ENCODE results near the gene CDCA7.
A peak's percentile ranks its signal among the peaks of the same experiment; 100 is the strongest.

CDCA7 gene

GRCh38 chr2:173397539-173397938 is 42.9 kb downstream of the CDCA7 start:
- H3K4me1 ChIP-seq (ENCODE audit: control insufficient read depth in 5 of 5, insufficient read depth in 5 of 5, low read length in 5 of 5) = peaks cover 0 to 6% (median 4%) of the 10 kb centered on the region in 5 donors
- H3K4me3 ChIP-seq (ENCODE audit: low read depth in 1 of 5, low read length in 5 of 5) = no peak overlapping the region
- no peaks in the 10 kb centered on the region for H3K9me3 ChIP-seq (ENCODE audit: control insufficient read depth in 5 of 5, low read length in 5 of 5)
- H3K27ac ChIP-seq (ENCODE audit: low read depth, low read length) = no peak overlapping the region
- no peak overlapping the region for H3K9ac ChIP-seq (ENCODE audit: low read length in 5 of 5)
- peaks cover 14 to 43% (median 18%) of the 10 kb centered on the region in 5 donors for H3K27me3 ChIP-seq (ENCODE audit: control insufficient read depth in 5 of 5, insufficient read depth in 4 of 5, low read length in 5 of 5)
- no peaks in the 10 kb centered on the region for H3K36me3 ChIP-seq (ENCODE audit: control insufficient read depth in 5 of 5, insufficient read depth in 5 of 5, low read length in 5 of 5)

GRCh38 chr2:173399229-173399628 is 44.6 kb downstream of the CDCA7 start:
- Histone ChIP-seq H3K9ac (ENCODE audit: low read length in 5 of 5) (no peak overlapping the region), H3K4me1 (ENCODE audit: control insufficient read depth in 5 of 5, insufficient read depth in 5 of 5, low read length in 5 of 5) (peaks cover 0 to 8% (median 6%) of the 10 kb centered on the region in 5 donors), H3K4me3 (ENCODE audit: low read depth in 1 of 5, low read length in 5 of 5) (no peak overlapping the region), H3K9me3 (ENCODE audit: control insufficient read depth in 5 of 5, low read length in 5 of 5) (no peaks in the 10 kb centered on the region), H3K36me3 (ENCODE audit: control insufficient read depth in 5 of 5, insufficient read depth in 5 of 5, low read length in 5 of 5) (no peaks in the 10 kb centered on the region), H3K27ac (ENCODE audit: low read depth, low read length) (no peak overlapping the region), H3K27me3 (ENCODE audit: control insufficient read depth in 5 of 5, insufficient read depth in 4 of 5, low read length in 5 of 5) (peaks cover 14 to 50% (median 18%) of the 10 kb centered on the region in 5 donors)

- Histone ChIP-seq H3K27ac (ENCODE audit: low read depth, low read length) (no peak overlapping the region), H3K9ac (ENCODE audit: low read length in 5 of 5) (no peak overlapping the region), H3K4me3 (ENCODE audit: low read depth in 1 of 5, low read length in 5 of 5) (no peak overlapping the region), H3K4me1 (ENCODE audit: control insufficient read depth in 5 of 5, insufficient read depth in 5 of 5, low read length in 5 of 5) (peaks cover 0 to 8% (median 6%) of the 10 kb centered on the region in 5 donors), H3K27me3 (ENCODE audit: control insufficient read depth in 5 of 5, insufficient read depth in 4 of 5, low read length in 5 of 5) (peaks cover 14 to 48% (median 18%) of the 10 kb centered on the region in 5 donors), H3K36me3 (ENCODE audit: control insufficient read depth in 5 of 5, insufficient read depth in 5 of 5, low read length in 5 of 5) (no peaks in the 10 kb centered on the region), H3K9me3 (ENCODE audit: control insufficient read depth in 5 of 5, low read length in 5 of 5) (no peaks in the 10 kb centered on the region)
Measured at GRCh38 chr2:173400760-173401159, 46.1 kb downstream of the CDCA7 start.

GRCh38 chr2:173401716-173402326 is 47.1 kb downstream of the CDCA7 start:
- Histone ChIP-seq H3K36me3 (ENCODE audit: control insufficient read depth in 5 of 5, insufficient read depth in 5 of 5, low read length in 5 of 5) (no peaks in the 10 kb centered on the region), H3K27me3 (ENCODE audit: control insufficient read depth in 5 of 5, insufficient read depth in 4 of 5, low read length in 5 of 5) (peaks cover 14 to 55% (median 19%) of the 10 kb centered on the region in 5 donors), H3K9me3 (ENCODE audit: control insufficient read depth in 5 of 5, low read length in 5 of 5) (no peaks in the 10 kb centered on the region), H3K4me3 (ENCODE audit: low read depth in 1 of 5, low read length in 5 of 5) (peak overlapping the region in 3 of 5 donors; percentile 13 to 36 (median 14)), H3K9ac (ENCODE audit: low read length in 5 of 5) (no peak overlapping the region), H3K4me1 (ENCODE audit: control insufficient read depth in 5 of 5, insufficient read depth in 5 of 5, low read length in 5 of 5) (peaks cover 0 to 8% (median 6%) of the 10 kb centered on the region in 5 donors), H3K27ac (ENCODE audit: low read depth, low read length) (no peak overlapping the region)

- no peak overlapping the region for H3K27ac ChIP-seq (ENCODE audit: low read depth, low read length)
Measured at GRCh38 chr2:173402405-173402974, 47.8 kb downstream of the CDCA7 start.

GRCh38 chr2:173404841-173405750 is 50.4 kb downstream of the CDCA7 start:
- Histone ChIP-seq H3K9me3 (ENCODE audit: control insufficient read depth in 5 of 5, low read length in 5 of 5) (no peaks in the 10 kb centered on the region), H3K36me3 (ENCODE audit: control insufficient read depth in 5 of 5, insufficient read depth in 5 of 5, low read length in 5 of 5) (no peaks in the 10 kb centered on the region), H3K9ac (ENCODE audit: low read length in 5 of 5) (no peak overlapping the region), H3K27me3 (ENCODE audit: control insufficient read depth in 5 of 5, insufficient read depth in 4 of 5, low read length in 5 of 5) (peaks cover 10 to 36% (median 15%) of the 10 kb centered on the region in 5 donors), H3K4me3 (ENCODE audit: low read depth in 1 of 5, low read length in 5 of 5) (no peak overlapping the region), H3K4me1 (ENCODE audit: control insufficient read depth in 5 of 5, insufficient read depth in 5 of 5, low read length in 5 of 5) (peaks cover 0 to 8% (median 6%) of the 10 kb centered on the region in 5 donors), H3K27ac (ENCODE audit: low read depth, low read length) (no peak overlapping the region)

More at GRCh38 chr2:173402405-173402974, 47.8 kb downstream of the CDCA7 start:
- Histone ChIP-seq H3K4me1 (ENCODE audit: control insufficient read depth in 5 of 5, insufficient read depth in 5 of 5, low read length in 5 of 5) (peaks cover 0 to 8% (median 6%) of the 10 kb centered on the region in 5 donors), H3K36me3 (ENCODE audit: control insufficient read depth in 5 of 5, insufficient read depth in 5 of 5, low read length in 5 of 5) (no peaks in the 10 kb centered on the region), H3K27me3 (ENCODE audit: control insufficient read depth in 5 of 5, insufficient read depth in 4 of 5, low read length in 5 of 5) (peaks cover 14 to 50% (median 18%) of the 10 kb centered on the region in 5 donors), H3K9ac (ENCODE audit: low read length in 5 of 5) (no peak overlapping the region), H3K4me3 (ENCODE audit: low read depth in 1 of 5, low read length in 5 of 5) (peak overlapping the region; percentile 13 to 36 (median 30)), H3K9me3 (ENCODE audit: control insufficient read depth in 5 of 5, low read length in 5 of 5) (no peaks in the 10 kb centered on the region)

GRCh38 chr2:173407176-173407575 is 52.5 kb downstream of the CDCA7 start:
- Histone ChIP-seq H3K27ac (ENCODE audit: low read depth, low read length) (no peak overlapping the region), H3K9ac (ENCODE audit: low read length in 5 of 5) (no peak overlapping the region), H3K4me3 (ENCODE audit: low read depth in 1 of 5, low read length in 5 of 5) (no peak overlapping the region)

GRCh38 chr2:173407646-173408045 is 53.0 kb downstream of the CDCA7 start:
- Histone ChIP-seq H3K27me3 (ENCODE audit: control insufficient read depth in 5 of 5, insufficient read depth in 4 of 5, low read length in 5 of 5) (peaks cover 0 to 15% (median 3%) of the 10 kb centered on the region in 5 donors), H3K27ac (ENCODE audit: low read depth, low read length) (no peak overlapping the region), H3K4me3 (ENCODE audit: low read depth in 1 of 5, low read length in 5 of 5) (no peak overlapping the region), H3K9ac (ENCODE audit: low read length in 5 of 5) (no peak overlapping the region), H3K4me1 (ENCODE audit: control insufficient read depth in 5 of 5, insufficient read depth in 5 of 5, low read length in 5 of 5) (peaks cover 0 to 3% (median under 1%) of the 10 kb centered on the region in 5 donors), H3K36me3 (ENCODE audit: control insufficient read depth in 5 of 5, insufficient read depth in 5 of 5, low read length in 5 of 5) (no peaks in the 10 kb centered on the region), H3K9me3 (ENCODE audit: control insufficient read depth in 5 of 5, low read length in 5 of 5) (no peaks in the 10 kb centered on the region)

More at GRCh38 chr2:173407176-173407575, 52.5 kb downstream of the CDCA7 start:
- H3K27me3 ChIP-seq (ENCODE audit: control insufficient read depth in 5 of 5, insufficient read depth in 4 of 5, low read length in 5 of 5) = peaks cover 0 to 17% (median 3%) of the 10 kb centered on the region in 5 donors
- no peaks in the 10 kb centered on the region for H3K9me3 ChIP-seq (ENCODE audit: control insufficient read depth in 5 of 5, low read length in 5 of 5)
- H3K36me3 ChIP-seq (ENCODE audit: control insufficient read depth in 5 of 5, insufficient read depth in 5 of 5, low read length in 5 of 5) = no peaks in the 10 kb centered on the region
- peaks cover 0 to 6% (median 6%) of the 10 kb centered on the region in 5 donors for H3K4me1 ChIP-seq (ENCODE audit: control insufficient read depth in 5 of 5, insufficient read depth in 5 of 5, low read length in 5 of 5)

GRCh38 chr2:173410579-173410978 is 55.9 kb downstream of the CDCA7 start:
- Histone ChIP-seq H3K27ac (ENCODE audit: low read depth, low read length) (no peak overlapping the region), H3K9ac (ENCODE audit: low read length in 5 of 5) (no peak overlapping the region), H3K27me3 (ENCODE audit: control insufficient read depth in 5 of 5, insufficient read depth in 4 of 5, low read length in 5 of 5) (peaks cover 0 to 12% (median 0%) of the 10 kb centered on the region in 5 donors), H3K4me3 (ENCODE audit: low read depth in 1 of 5, low read length in 5 of 5) (no peak overlapping the region), H3K36me3 (ENCODE audit: control insufficient read depth in 5 of 5, insufficient read depth in 5 of 5, low read length in 5 of 5) (no peaks in the 10 kb centered on the region), H3K9me3 (ENCODE audit: control insufficient read depth in 5 of 5, low read length in 5 of 5) (no peaks in the 10 kb centered on the region), H3K4me1 (ENCODE audit: control insufficient read depth in 5 of 5, insufficient read depth in 5 of 5, low read length in 5 of 5) (peaks cover 0 to 2% (median 0%) of the 10 kb centered on the region in 5 donors)
